Stimulated activated CD4-positive, alpha-beta T cell treated with anti-CD3 and anti-CD28 coated beads, Interleukin-15, amount 100 ng/mL, for 1 hour (primary cell): ENCODE data around the gene TBC1D19.

ENCODE experiments used
- DNase-seq, 2 donors: peaks; one replicate each; pipeline ENCODE4 v3.0.0-alpha.2; 2020; ENCODE audit warnings: low read depth in 1 of 2, low spot score in 1 of 2

TBC1D19 gene

GRCh38 chr4:26729027-26729426 lies 145.1 kb downstream of the TBC1D19 start:
- no peak for DNase-seq

GRCh38 chr4:26729547-26729946 lies 145.7 kb downstream of the TBC1D19 start:
- no peak for DNase-seq

- DNase-seq = no peak
These were observed 147.6 kb downstream of the TBC1D19 start for GRCh38 chr4:26731351-26732035.

DNA sequence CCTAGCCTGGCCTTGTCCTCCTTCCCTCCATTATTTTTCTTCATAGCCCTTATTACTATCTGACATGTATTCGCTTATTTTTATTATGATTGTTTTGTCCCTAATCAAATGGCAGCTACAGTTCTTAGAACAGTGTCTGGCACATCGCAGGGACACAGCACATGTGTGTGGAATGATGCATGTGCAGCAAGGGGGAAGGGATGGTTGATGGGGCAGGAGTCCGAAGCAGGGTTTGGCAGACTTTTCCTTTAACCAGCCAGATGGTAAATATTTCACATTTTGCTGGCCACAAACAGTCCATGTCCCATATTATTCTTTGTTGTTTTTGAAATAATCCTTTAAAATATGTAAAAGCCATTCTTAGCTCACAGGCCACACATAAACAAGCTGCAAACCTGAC lies 148.5 kb downstream of the TBC1D19 start:
- DNase-seq = no peak

DNA sequence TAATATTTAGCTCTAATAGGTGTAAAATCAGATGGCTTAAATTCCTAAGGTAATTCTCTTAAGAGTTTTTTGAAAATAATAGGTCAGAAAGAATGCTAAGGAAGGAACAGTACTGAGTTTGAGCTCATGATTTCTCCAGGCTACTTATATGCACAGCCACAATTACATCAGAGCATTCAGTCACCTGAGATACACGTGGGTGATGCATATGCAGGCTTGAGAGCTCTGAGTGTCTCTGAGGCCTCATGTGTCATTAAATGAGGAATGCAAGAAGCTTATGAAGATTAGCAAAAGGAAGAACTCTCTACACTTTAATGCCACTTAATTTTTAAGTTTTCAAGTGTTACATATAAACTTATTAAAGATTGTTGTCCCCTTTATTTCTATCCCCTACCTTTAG lies 152.7 kb downstream of the TBC1D19 start:
- DNase-seq = no peak

GRCh38 chr4:26737385-26737784 lies 153.5 kb downstream of the TBC1D19 start:
- no peak for DNase-seq

DNA sequence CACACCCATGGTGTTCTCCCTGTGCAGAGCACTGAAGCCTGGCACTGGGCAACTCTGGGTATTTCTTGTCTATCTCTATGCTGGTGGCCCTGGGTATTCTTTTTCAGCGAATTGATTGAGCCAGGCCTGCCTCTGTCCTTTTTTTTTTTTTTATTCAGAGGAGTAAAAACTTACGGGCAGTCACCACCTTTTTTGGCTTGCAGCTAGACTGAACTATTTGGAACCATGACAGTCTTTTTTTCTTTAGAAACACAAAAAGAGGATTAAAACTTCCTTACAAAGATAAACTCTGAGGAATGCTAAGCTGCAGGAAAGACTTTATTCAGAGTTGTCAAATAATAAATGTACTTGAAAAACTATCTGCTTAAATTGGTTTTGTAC lies 157.6 kb downstream of the TBC1D19 start:
- DNase-seq = no peak

- no peak for DNase-seq
These were observed 162.9 kb downstream of the TBC1D19 start for GRCh38 chr4:26746802-26747213.

DNA sequence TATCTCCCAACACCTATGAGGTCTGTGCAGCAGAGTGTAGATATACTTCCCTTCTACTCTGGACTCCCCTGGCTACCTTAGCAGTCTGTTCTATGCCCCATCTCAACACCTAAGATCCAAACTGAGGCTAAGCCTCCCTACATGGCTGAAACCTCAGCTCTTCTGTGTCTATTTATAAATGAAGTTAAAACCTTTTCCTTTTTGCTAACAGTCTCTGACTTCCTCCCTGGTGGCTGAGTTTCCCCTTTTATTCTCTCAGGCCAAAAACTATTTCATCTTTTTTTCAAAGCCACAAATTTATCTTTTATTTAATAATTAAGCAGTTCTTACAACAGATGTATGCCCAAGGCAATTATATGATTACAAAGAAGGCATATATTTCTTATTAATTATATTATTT lies 164.9 kb downstream of the TBC1D19 start:
- no peak for DNase-seq

DNA sequence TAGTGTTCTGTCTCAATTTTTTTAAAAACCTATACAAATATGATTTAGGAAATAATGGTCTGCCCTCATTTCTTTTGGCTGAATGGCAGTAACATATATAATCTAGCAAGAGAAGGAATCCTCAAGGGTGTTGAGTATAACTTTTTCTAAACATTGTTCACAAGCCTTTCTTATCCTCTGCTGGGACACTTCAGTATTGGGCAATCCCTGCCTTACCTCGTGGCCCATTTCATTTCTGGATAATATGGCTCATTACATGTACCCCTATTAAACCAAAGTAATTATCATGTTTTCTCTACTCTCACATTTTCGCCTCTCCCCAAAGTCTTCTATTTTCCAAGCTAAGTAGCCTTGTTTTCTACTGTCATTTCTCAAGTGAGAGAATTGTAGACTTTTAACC lies 166.0 kb downstream of the TBC1D19 start:
- no peak for DNase-seq

GRCh38 chr4:26751004-26751403 lies 167.1 kb downstream of the TBC1D19 start:
- DNase-seq = no peak

- DNase-seq = no peak
These were observed 168.0 kb downstream of the TBC1D19 start for GRCh38 chr4:26751838-26752237.

DNA sequence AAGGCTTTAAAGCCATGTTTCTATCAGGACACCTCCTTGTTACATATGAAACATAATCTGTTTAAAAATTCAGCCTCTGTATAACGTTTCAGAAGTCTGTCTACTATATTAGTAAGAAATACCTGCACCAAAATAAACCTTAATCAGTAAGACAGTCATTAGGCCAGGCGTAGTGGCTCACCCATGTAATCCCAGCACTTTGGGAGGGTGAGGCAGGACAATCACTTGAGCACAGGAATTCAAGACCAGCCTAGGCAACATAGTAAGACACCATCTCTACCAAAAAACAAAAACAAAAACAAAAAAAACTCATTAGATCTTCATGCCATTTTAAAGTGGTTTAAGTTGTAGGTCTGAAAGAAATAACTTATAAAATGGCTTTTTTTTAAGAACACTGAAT lies 169.3 kb downstream of the TBC1D19 start:
- DNase-seq = no peak

GRCh38 chr4:26753617-26754016 lies 169.7 kb downstream of the TBC1D19 start:
- DNase-seq = no peak

- no peak for DNase-seq
These were observed 173.9 kb downstream of the TBC1D19 start for GRCh38 chr4:26757751-26758150.

- no peak for DNase-seq
These were observed 175.0 kb downstream of the TBC1D19 start for GRCh38 chr4:26758899-26759298.

GRCh38 chr4:26762650-26763049 lies 178.8 kb downstream of the TBC1D19 start:
- DNase-seq = no peak

GRCh38 chr4:26763063-26763462 lies 179.2 kb downstream of the TBC1D19 start:
- DNase-seq = no peak

- DNase-seq = no peak
These were observed 179.8 kb downstream of the TBC1D19 start for GRCh38 chr4:26763648-26764047.

DNA sequence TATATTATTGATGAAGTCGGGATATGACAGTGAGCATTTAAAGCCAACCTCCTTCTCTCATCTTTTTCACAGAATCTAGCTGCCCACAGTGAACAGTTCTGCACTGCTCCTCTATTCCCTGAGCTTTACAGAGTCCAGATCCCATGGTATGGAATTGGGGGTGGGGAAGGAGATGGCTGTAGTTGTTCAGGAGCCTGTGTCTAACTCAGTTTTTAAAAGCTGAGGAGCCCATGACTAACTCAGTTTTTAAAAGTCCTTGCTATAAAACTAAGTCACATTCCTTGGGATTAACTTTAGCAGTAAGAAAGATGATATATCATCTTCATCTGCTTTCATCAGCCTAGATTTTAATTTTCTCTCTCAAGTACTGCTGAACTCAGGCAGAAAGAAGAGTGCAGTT lies 180.3 kb downstream of the TBC1D19 start:
- DNase-seq = no peak

- DNase-seq = no peak
These were observed 181.6 kb downstream of the TBC1D19 start for GRCh38 chr4:26765515-26765914.

GRCh38 chr4:26766141-26766540 lies 182.3 kb downstream of the TBC1D19 start:
- DNase-seq = no peak

- DNase-seq = no peak
These were observed 188.4 kb downstream of the TBC1D19 start for GRCh38 chr4:26772096-26772873.
